GM12891 (cell line): Measurements from ENCODE around the gene FAM131B.

Experiments used
- POLR2A ChIP-seq: IDR thresholded peaks from 2 replicates; pipeline ENCODE4 v1.6.1; 2011; ENCODE audit warnings: low read depth, low read length, control low read depth
- POLR2AphosphoS5 ChIP-seq: IDR thresholded peaks from 2 replicates; pipeline ENCODE4 v1.6.1; 2011; ENCODE audit warnings: low read depth, low read length, control low read depth
- SPI1 ChIP-seq: IDR thresholded peaks from 2 replicates; pipeline ENCODE4 v1.6.1; 2011; ENCODE audit warnings: low read depth, low read length, control low read depth
- TAF1 ChIP-seq: IDR thresholded peaks from 2 replicates; pipeline ENCODE4 v1.6.1; 2011; ENCODE audit warnings: low read depth, low read length, control low read depth

DNA sequence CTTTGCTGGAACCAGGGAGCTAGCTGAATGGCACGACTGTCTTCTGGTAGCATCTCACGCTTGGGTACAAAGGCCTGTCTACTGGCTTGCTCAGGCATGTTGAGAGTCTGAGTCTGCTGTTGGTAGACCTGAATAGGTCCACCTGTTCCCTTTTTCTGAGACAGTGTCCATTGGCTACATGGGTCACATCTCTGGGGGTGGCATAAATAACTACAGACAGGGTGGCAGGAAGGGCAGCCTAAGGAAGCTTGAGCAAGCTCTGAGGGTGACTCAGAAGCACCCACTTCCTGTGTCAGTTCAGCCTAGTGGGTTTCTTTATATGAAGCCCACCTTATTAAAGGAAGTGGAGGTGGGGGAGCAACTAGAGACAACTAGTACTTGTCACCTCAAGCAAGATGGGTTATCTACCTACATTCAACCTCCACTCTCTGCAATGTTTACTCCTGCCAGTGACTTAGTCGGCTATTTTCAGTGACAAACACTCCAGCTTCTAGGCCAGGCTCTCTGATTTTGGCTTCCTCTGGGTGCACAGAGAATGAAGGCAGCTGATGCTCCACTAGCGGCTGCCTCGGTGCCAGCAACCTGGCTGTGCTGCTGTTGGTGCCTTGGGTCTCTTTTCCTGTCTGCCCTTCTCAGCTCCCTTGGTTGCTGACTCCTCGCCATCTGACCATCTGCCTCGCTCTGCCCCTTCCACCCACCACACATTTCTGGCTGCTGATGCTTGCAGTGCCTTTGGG is 13.0 kb upstream of the FAM131B start:
- TF ChIP-seq POLR2A, result no peak
- no peak for TF ChIP-seq POLR2AphosphoS5
- TF ChIP-seq SPI1, result no peak
- no peak for TF ChIP-seq TAF1
